Parathyroid adenoma (tissue), 2 donors: ENCODE measurements around the gene LGALS13.
"Not testable (repeated sequence)": the region's sequence is repeated elsewhere in the genome, so short reads cannot be mapped to it uniquely, and the experiment has no call there.

Source experiments
- H2AFZ ChIP-seq: fragments of 300-600 bp; sonication (generic); one replicate; pipeline ENCODE4 v1.7.0; 2017; ENCODE audit warnings: antibody characterized with exemption, mild to moderate bottlenecking
- H3K27ac ChIP-seq: fragments of 300-600 bp; sonication (generic); one replicate; pipeline ENCODE4 v1.7.0; 2017
- H3K27me3 ChIP-seq: fragments of 300-600 bp; sonication (generic); one replicate; pipeline ENCODE4 v1.7.0; 2017; ENCODE audit warnings: low read length; ENCODE audit not compliant: control insufficient read depth, insufficient read depth
- H3K36me3 ChIP-seq: fragments of 300-600 bp; sonication (generic); one replicate; pipeline ENCODE4 v1.7.0; 2017; ENCODE audit warnings: low read length; ENCODE audit not compliant: control insufficient read depth, insufficient read depth
- H3K4me1 ChIP-seq: fragments of 300-600 bp; sonication (generic); one replicate; pipeline ENCODE4 v1.7.0; 2017; ENCODE audit warnings: control low read depth
- H3K4me2 ChIP-seq: fragments of 300-600 bp; sonication (generic); one replicate; pipeline ENCODE4 v1.7.0; 2017; ENCODE audit warnings: low read length
- H3K4me3 ChIP-seq: fragments of 300-600 bp; sonication (generic); one replicate; pipeline ENCODE4 v1.7.0; 2017; ENCODE audit warnings: low read depth, low read length
- H3K79me2 ChIP-seq: fragments of 300-600 bp; sonication (generic); one replicate; pipeline ENCODE4 v1.7.0; 2017; ENCODE audit warnings: control low read depth
- H3K9ac ChIP-seq: fragments of 300-600 bp; sonication (generic); one replicate; pipeline ENCODE4 v1.7.0; 2017; ENCODE audit warnings: mild to moderate bottlenecking
- H3K9me3 ChIP-seq: fragments of 300-600 bp; sonication (generic); one replicate; pipeline ENCODE4 v1.7.0; 2017; ENCODE audit warnings: low read length; ENCODE audit not compliant: control insufficient read depth
- TF ChIP-seq, protein P1 (sequence below): fragments of 300-600 bp; sonication (generic); IDR thresholded peaks from one replicate; pipeline ENCODE4 v1.7.0; 2017; ENCODE audit warnings: antibody characterized with exemption, mild to moderate bottlenecking
- donor health status: primary hyperparathyroidism.

The LGALS13 gene

GRCh38 chr19:39607021-39607420 lies 4.7 kb downstream of the LGALS13 start:
- Histone ChIP-seq H2AFZ (no peak overlapping the region), H3K4me2 (no peak overlapping the region)

GRCh38 chr19:39607561-39607960 lies 5.2 kb downstream of the LGALS13 start:
- no peak overlapping the region for H3K4me2 ChIP-seq
- no peaks in the 10 kb centered on the region for H3K36me3 ChIP-seq
- H3K4me1 ChIP-seq: no peaks in the 10 kb centered on the region
- H3K79me2 ChIP-seq: no peaks in the 10 kb centered on the region
- H3K27me3 ChIP-seq: no peaks in the 10 kb centered on the region
- no peak overlapping the region for H3K4me3 ChIP-seq
- no peak overlapping the region for H2AFZ ChIP-seq
- no peaks in the 10 kb centered on the region for H3K9me3 ChIP-seq
- TF ChIP-seq, protein P1, sequence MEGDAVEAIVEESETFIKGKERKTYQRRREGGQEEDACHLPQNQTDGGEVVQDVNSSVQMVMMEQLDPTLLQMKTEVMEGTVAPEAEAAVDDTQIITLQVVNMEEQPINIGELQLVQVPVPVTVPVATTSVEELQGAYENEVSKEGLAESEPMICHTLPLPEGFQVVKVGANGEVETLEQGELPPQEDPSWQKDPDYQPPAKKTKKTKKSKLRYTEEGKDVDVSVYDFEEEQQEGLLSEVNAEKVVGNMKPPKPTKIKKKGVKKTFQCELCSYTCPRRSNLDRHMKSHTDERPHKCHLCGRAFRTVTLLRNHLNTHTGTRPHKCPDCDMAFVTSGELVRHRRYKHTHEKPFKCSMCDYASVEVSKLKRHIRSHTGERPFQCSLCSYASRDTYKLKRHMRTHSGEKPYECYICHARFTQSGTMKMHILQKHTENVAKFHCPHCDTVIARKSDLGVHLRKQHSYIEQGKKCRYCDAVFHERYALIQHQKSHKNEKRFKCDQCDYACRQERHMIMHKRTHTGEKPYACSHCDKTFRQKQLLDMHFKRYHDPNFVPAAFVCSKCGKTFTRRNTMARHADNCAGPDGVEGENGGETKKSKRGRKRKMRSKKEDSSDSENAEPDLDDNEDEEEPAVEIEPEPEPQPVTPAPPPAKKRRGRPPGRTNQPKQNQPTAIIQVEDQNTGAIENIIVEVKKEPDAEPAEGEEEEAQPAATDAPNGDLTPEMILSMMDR: no peak
- H3K27ac ChIP-seq: no peak overlapping the region
- H3K9ac ChIP-seq: no peak overlapping the region

More at GRCh38 chr19:39607021-39607420, 4.7 kb downstream of the LGALS13 start:
- Histone ChIP-seq H3K27me3 (no peaks in the 10 kb centered on the region), H3K4me3 (no peak overlapping the region), H3K9me3 (no peaks in the 10 kb centered on the region), H3K4me1 (no peaks in the 10 kb centered on the region), H3K27ac (no peak overlapping the region), H3K79me2 (no peaks in the 10 kb centered on the region), H3K9ac (no peak overlapping the region), H3K36me3 (no peaks in the 10 kb centered on the region)
- TF ChIP-seq, protein P1: no peak

GRCh38 chr19:39613597-39613996 lies 11.3 kb downstream of the LGALS13 start:
- H3K4me1 ChIP-seq: no peaks in the 10 kb centered on the region
- no peak overlapping the region for H3K27ac ChIP-seq
- no peaks in the 10 kb centered on the region for H3K27me3 ChIP-seq
- H3K4me3 ChIP-seq: no peak overlapping the region
- TF ChIP-seq, protein P1: no peak
- no peaks in the 10 kb centered on the region for H3K9me3 ChIP-seq
- H2AFZ ChIP-seq: no peak overlapping the region
- H3K4me2 ChIP-seq: no peak overlapping the region
- H3K79me2 ChIP-seq: no peaks in the 10 kb centered on the region
- H3K9ac ChIP-seq: no peak overlapping the region
- no peaks in the 10 kb centered on the region for H3K36me3 ChIP-seq

- no peak overlapping the region for H3K27ac ChIP-seq
- no peaks in the 10 kb centered on the region for H3K79me2 ChIP-seq
- H3K4me3 ChIP-seq: no peak overlapping the region
- H2AFZ ChIP-seq: no peak overlapping the region
- no peaks in the 10 kb centered on the region for H3K9me3 ChIP-seq
- H3K27me3 ChIP-seq: no peaks in the 10 kb centered on the region
- TF ChIP-seq, protein P1: no peak
- H3K4me1 ChIP-seq: no peaks in the 10 kb centered on the region
- H3K4me2 ChIP-seq: no peak overlapping the region
- H3K36me3 ChIP-seq: no peaks in the 10 kb centered on the region
- H3K9ac ChIP-seq: no peak overlapping the region
Measured at GRCh38 chr19:39617745-39618144, 15.4 kb downstream of the LGALS13 start.

GRCh38 chr19:39623946-39624345 lies 21.6 kb downstream of the LGALS13 start:
- Histone ChIP-seq H3K36me3 (no peaks in the 10 kb centered on the region), H2AFZ (no peak overlapping the region), H3K79me2 (no peaks in the 10 kb centered on the region), H3K4me1 (no peaks in the 10 kb centered on the region), H3K9ac (no peak overlapping the region), H3K27ac (no peak overlapping the region), H3K27me3 (no peaks in the 10 kb centered on the region), H3K4me2 (no peak overlapping the region), H3K4me3 (no peak overlapping the region), H3K9me3 (no peaks in the 10 kb centered on the region)
- TF ChIP-seq, protein P1: no peak

DNA sequence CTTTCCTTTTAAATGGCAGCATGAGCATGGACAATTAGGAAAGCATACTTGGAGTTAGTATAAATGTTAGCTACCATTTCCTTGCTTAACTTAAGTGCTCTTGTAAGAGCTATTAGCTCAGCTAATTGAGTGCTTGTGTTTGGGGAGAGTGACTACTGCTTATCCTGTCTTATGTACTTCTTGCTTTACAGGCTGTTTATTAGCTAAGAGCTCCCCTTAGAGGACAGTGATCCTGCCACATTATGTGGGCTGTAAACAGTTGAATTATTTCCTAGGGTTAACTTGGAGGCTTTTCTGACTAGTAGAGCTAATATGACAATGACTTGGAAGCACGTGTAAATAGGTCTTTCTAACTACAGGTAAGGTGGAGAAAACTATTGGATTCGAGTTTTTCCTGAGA lies 25.3 kb downstream of the LGALS13 start:
- H3K36me3 ChIP-seq, H3K4me3 ChIP-seq, H3K4me1 ChIP-seq, H2AFZ ChIP-seq, H3K4me2 ChIP-seq, H3K9ac ChIP-seq, H3K27me3 ChIP-seq, H3K9me3 ChIP-seq, H3K27ac ChIP-seq, H3K79me2 ChIP-seq: not testable (repeated sequence)
